Fibroblast of lung (primary cell): ENCODE results near the gene NRP1.

Source experiments
- EZH2 ChIP-seq: IDR thresholded peaks from 2 replicates; pipeline ENCODE4 v1.5.1; 2012; ENCODE audit warnings: low read length, control low read depth, mild to moderate bottlenecking; ENCODE audit errors: missing control alignments
- TF ChIP-seq, protein P1 (sequence below), 2 donors: IDR thresholded peaks in 1 of 2; conservative IDR thresholded peaks in 1 of 2; 1 replicate in 1 of 2; 2 replicates in 1 of 2; pipeline ENCODE4 v1.5.1; 2011 to 2012; ENCODE audit warnings: low read length in 2 of 2, control low read depth in 1 of 2, inconsistent platforms in 1 of 2, low read depth in 1 of 2, mild to moderate bottlenecking in 1 of 2

DNA sequence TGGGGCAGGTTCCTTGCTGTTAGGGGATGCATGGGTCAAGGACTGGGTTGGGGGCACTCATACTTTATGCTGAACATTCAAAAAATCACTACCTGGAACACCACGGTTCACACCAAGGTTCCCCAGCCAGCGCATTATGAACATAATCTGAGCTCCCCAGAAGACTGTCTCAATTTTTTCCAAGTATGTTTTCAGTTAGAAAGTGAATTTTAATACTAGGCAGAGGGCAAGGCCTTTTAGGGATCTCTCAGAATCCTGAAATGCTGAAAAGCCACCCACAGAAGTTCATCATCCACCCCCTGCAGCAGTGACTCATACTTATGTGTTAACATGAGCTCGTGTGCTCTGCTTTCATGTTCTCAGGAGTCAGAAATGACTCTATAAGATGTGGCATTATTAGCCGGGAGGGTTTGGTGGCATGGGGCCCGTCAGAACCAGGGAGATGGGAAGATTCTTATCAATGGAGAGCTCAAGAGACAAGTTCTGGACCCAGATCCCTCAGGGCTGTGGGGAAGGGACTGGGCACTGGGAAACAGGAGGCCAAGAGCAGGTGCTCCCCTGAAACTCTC, 191.2 kb downstream of the NRP1 start:
- TF ChIP-seq, protein P1, sequence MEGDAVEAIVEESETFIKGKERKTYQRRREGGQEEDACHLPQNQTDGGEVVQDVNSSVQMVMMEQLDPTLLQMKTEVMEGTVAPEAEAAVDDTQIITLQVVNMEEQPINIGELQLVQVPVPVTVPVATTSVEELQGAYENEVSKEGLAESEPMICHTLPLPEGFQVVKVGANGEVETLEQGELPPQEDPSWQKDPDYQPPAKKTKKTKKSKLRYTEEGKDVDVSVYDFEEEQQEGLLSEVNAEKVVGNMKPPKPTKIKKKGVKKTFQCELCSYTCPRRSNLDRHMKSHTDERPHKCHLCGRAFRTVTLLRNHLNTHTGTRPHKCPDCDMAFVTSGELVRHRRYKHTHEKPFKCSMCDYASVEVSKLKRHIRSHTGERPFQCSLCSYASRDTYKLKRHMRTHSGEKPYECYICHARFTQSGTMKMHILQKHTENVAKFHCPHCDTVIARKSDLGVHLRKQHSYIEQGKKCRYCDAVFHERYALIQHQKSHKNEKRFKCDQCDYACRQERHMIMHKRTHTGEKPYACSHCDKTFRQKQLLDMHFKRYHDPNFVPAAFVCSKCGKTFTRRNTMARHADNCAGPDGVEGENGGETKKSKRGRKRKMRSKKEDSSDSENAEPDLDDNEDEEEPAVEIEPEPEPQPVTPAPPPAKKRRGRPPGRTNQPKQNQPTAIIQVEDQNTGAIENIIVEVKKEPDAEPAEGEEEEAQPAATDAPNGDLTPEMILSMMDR (conservative IDR thresholded peaks at IDR 0.05 in 1 of 2, IDR thresholded peaks at IDR 0.05 in 1 of 2; ENCODE audit: low read depth in 1 of 2, low read length in 2 of 2), result no peak
- no peak for TF ChIP-seq EZH2
